Hepatocyte (in vitro differentiated cells): ENCODE results near the gene SPRN. TPM values are rescaled to one million over a fixed set of nuclear protein-coding genes. Genes with fewer than 3 reads are reported as not detected.

Experiments used
- DNase-seq: peaks from one replicate; pipeline ENCODE4 v3.0.0-alpha.2; 2016; ENCODE audit warnings: low spot score
- H2AFZ ChIP-seq: fragments of 200-600 bp; sonication (generic); 2 replicates; pipeline ENCODE4 v1.6.0; 2016; ENCODE audit warnings: antibody characterized with exemption, mild to moderate bottlenecking
- H3K27ac ChIP-seq: fragments of 200-600 bp; sonication (generic); 2 replicates; pipeline ENCODE4 v1.5.1; 2016; ENCODE audit warnings: mild to moderate bottlenecking
- H3K27me3 ChIP-seq: fragments of 200-600 bp; sonication (generic); 2 replicates; pipeline ENCODE4 v1.6.1; 2016
- H3K36me3 ChIP-seq: fragments of 200-600 bp; sonication (generic); replicated peaks from 2 replicates; pipeline ENCODE4 v1.5.1; 2016; ENCODE audit warnings: low read depth; ENCODE audit not compliant: insufficient read depth
- H3K4me1 ChIP-seq: fragments of 200-600 bp; sonication (generic); 2 replicates; pipeline ENCODE4 v1.5.1; 2016; ENCODE audit warnings: mild to moderate bottlenecking, moderate library complexity; ENCODE audit not compliant: insufficient read depth
- H3K4me2 ChIP-seq: fragments of 200-600 bp; sonication (generic); 2 replicates; pipeline ENCODE4 v1.6.0; 2016
- H3K4me3 ChIP-seq: fragments of 200-600 bp; sonication (generic); 2 replicates; pipeline ENCODE4 v1.5.1; 2016; ENCODE audit warnings: mild to moderate bottlenecking
- H3K79me2 ChIP-seq: fragments of 200-600 bp; sonication (generic); 2 replicates; pipeline ENCODE4 v1.6.0; 2017; ENCODE audit warnings: mild to moderate bottlenecking
- H3K9me2 ChIP-seq: fragments of 200-600 bp; sonication (generic); replicated peaks from 2 replicates; pipeline ENCODE4 v1.6.0; 2017; ENCODE audit warnings: mild to moderate bottlenecking; ENCODE audit not compliant: insufficient read depth
- H3K9me3 ChIP-seq: fragments of 200-600 bp; sonication (generic); 2 replicates; pipeline ENCODE4 v1.5.1; 2016; ENCODE audit warnings: low read depth, mild to moderate bottlenecking
- H4K20me1 ChIP-seq: fragments of 200-600 bp; sonication (generic); 2 replicates; pipeline ENCODE4 v1.6.0; 2016; ENCODE audit warnings: mild to moderate bottlenecking; ENCODE audit not compliant: insufficient read depth, poor library complexity, severe bottlenecking
- EZH2 ChIP-seq: fragments of 200-600 bp; sonication (generic); IDR thresholded peaks from 2 replicates; pipeline ENCODE4 v1.6.1; 2016; ENCODE audit warnings: antibody characterized with exemption, mild to moderate bottlenecking, borderline replicate concordance
- EZH2phosphoT487 ChIP-seq: fragments of 200-600 bp; sonication (generic); IDR thresholded peaks from one replicate; pipeline ENCODE4 v1.6.1; 2018; ENCODE audit warnings: antibody characterized with exemption, mild to moderate bottlenecking, low read depth, moderate library complexity; ENCODE audit not compliant: unreplicated experiment, severe bottlenecking
- WGBS: methylation state at CpG from one replicate; pipeline ENCODE4 v1.1.6; 2016; ENCODE audit warnings: low lambda C conversion rate; ENCODE audit errors: missing lambda C conversion rate; 5-methylcytosine and 5-hydroxymethylcytosine counted together
- polyA plus RNA-seq: library from polyadenylated mRNA; unstranded; fragments of >200 nt; fragmentation: Nextera tagmentation; extraction: Ambion mirVana; gene quantifications from 2 replicates; pipeline ENCODE4 v1.2.1, GENCODE V29; 2016
- total RNA-seq: library from RNA; depleted of rRNA; stranded (reverse); fragments of >200 nt; gene quantifications from 2 replicates; pipeline ENCODE4 v1.2.3, GENCODE V29; 2014
- TF ChIP-seq, protein P1 (sequence below): fragments of 200-600 bp; sonication (generic); IDR thresholded peaks from 2 replicates; pipeline ENCODE4 v1.5.1; 2016; ENCODE audit warnings: antibody characterized with exemption, mild to moderate bottlenecking; ENCODE audit not compliant: poor library complexity

Gene SPRN
- total and polyA plus RNA-seq, 2 experiments from 2014 or later = 0.97 to 2.7 TPM

DNA sequence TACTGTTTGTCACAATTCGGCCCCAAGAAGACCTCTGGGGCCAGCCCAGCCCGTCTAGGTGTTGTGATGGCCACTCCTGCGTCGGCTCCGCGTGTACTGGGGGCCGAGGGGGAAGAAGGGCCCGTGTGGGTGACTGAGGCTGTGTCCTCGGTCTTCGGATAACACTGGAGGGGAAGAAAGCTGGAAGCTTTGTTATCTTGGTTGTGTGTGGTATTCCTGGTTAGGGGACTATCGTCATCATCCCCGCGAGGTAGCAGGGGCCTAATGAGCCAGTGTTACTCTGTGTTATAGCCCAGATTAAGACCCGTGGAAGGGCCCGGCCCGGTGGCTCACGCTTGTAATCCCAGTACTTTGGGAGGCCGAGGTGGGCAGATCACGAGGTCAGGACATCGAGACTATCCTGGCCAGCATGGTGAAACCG lies 29.6 kb downstream of the SPRN start:
- Histone ChIP-seq H3K4me3 (peak overlapping the region; percentile 89), H2AFZ (peak overlapping the region; percentile 75), H3K9me2 (no peaks in the 10 kb centered on the region), H3K36me3 (no peaks in the 10 kb centered on the region), H3K9me3 (no peaks in the 10 kb centered on the region), H3K27ac (peak overlapping the region; percentile 96), H3K4me2 (peak overlapping the region; percentile 88), H3K79me2 (peaks cover 39% of the 10 kb centered on the region), H4K20me1 (no peaks in the 10 kb centered on the region), H3K27me3 (no peaks in the 10 kb centered on the region), H3K4me1 (peaks cover 8% of the 10 kb centered on the region)
- DNase-seq = no peak
- 23% methylated on average over 21 of the region's 21 CpGs for WGBS
- TF ChIP-seq EZH2phosphoT487 = no peak
- TF ChIP-seq, protein P1, sequence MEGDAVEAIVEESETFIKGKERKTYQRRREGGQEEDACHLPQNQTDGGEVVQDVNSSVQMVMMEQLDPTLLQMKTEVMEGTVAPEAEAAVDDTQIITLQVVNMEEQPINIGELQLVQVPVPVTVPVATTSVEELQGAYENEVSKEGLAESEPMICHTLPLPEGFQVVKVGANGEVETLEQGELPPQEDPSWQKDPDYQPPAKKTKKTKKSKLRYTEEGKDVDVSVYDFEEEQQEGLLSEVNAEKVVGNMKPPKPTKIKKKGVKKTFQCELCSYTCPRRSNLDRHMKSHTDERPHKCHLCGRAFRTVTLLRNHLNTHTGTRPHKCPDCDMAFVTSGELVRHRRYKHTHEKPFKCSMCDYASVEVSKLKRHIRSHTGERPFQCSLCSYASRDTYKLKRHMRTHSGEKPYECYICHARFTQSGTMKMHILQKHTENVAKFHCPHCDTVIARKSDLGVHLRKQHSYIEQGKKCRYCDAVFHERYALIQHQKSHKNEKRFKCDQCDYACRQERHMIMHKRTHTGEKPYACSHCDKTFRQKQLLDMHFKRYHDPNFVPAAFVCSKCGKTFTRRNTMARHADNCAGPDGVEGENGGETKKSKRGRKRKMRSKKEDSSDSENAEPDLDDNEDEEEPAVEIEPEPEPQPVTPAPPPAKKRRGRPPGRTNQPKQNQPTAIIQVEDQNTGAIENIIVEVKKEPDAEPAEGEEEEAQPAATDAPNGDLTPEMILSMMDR = no peak
- no peak for TF ChIP-seq EZH2

DNA sequence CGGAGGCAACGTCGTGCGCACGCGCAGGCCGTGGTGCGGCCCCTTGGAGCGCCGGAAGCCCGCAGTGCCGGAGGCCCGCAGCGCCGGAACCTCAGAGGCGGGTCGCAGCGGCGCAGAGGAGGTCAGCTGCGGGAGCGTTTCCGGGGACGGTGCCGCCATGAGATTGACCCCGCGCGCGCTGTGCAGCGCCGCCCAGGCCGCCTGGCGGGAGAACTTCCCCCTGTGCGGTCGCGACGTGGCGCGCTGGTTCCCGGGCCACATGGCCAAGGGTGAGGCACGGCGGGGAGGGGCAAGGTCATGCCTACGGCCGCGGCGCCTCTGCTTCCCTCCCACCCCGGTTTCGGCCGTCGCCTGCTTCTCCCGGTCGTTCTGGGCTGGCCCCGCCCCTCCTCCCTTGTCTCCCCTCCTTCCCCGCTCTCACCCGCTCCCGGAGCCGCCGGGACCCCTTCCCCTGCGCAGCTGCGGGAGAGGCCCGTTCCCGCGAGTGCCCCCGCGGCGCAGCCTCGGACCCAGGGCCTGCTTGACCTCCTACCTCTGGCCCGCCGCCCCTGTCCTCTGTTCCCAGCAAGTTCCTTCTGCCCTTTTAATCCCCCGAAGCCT lies 30.3 kb downstream of the SPRN start, which contains the start of gene MTG1:
TSS of gene MTG1 (plus strand) at position 94 of the 600 bp plus-strand sequence. CDS start at position 158, 64 bp downstream.
- Histone ChIP-seq H3K27ac (peak within 1 kb of the TSS; percentile 96), H3K9me2 (no peaks in the 10 kb centered on the region), H3K4me1 (peaks cover 8% of the 10 kb centered on the region), H3K4me2 (peak within 1 kb of the TSS; percentile 88), H3K27me3 (no peaks in the 10 kb centered on the region), H4K20me1 (no peaks in the 10 kb centered on the region), H3K36me3 (no peaks in the 10 kb centered on the region), H3K9me3 (no peaks in the 10 kb centered on the region), H3K79me2 (peaks cover 39% of the 10 kb centered on the region), H3K4me3 (peak within 1 kb of the TSS; percentile 89), H2AFZ (peak within 1 kb of the TSS; percentile 88)
- TF ChIP-seq, protein P1 = no peak
- TF ChIP-seq EZH2phosphoT487 (no peak), EZH2 (no peak)
- under 1% methylated on average over 47 of the region's 69 CpGs for WGBS
- peak; percentile 99 for DNase-seq

DNA sequence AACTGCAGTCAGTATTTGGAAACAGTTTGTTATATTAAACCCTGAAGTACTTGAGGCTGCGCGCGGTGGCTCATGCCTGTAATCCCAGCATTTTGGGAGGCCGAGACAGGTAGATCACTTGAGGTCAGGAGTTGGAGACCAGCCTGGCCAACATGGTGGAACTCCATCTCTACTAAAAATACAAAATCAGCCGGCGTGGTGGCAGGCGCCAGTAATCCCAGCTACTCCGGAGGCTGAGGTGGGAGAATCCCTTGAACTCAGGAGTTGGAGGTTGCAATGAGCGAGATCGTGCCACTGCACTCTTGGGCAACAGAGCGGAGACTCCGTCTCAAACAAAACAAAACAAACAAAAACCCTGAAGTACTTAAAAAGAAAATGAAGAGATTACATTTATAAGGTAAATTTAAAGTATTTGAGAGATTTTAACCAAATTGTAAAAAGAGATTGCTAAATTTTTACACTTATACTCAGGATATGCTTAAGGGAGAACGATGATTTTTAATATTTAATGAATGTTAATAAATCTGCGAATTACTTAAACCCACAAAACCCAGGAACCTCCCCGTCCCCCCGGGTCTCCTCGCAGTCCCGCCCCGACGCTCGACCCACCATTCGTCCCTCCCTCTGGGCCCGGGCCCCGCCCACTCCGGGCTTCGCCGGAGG lies 30.9 kb downstream of the SPRN start:
- H3K9me3 ChIP-seq = no peaks in the 10 kb centered on the region
- H2AFZ ChIP-seq = peak overlapping the region; percentile 88
- H3K9me2 ChIP-seq = no peaks in the 10 kb centered on the region
- H4K20me1 ChIP-seq = no peaks in the 10 kb centered on the region
- DNase-seq = no peak
- H3K27me3 ChIP-seq = no peaks in the 10 kb centered on the region
- WGBS = 31% methylated on average over 27 of the region's 27 CpGs
- peaks cover 8% of the 10 kb centered on the region for H3K4me1 ChIP-seq
- H3K4me3 ChIP-seq = no peak overlapping the region
- peak overlapping the region; percentile 67 for H3K4me2 ChIP-seq
- H3K36me3 ChIP-seq = no peaks in the 10 kb centered on the region
- TF ChIP-seq, protein P1 = no peak
- TF ChIP-seq EZH2 (no peak), EZH2phosphoT487 (no peak)
- H3K27ac ChIP-seq = peak overlapping the region; percentile 49
- peaks cover 36% of the 10 kb centered on the region for H3K79me2 ChIP-seq
